HepG2 (cell line): ENCODE data around the gene UMOD. TPM values are rescaled to one million over a fixed set of nuclear protein-coding genes. Genes with fewer than 3 reads are reported as not detected.
A peak's percentile ranks its signal among the peaks of the same experiment; 100 is the strongest.

Source experiments
- AHDC1 ChIP-seq: sonication (generic); formaldehyde crosslinking; IDR thresholded peaks from 2 replicates; pipeline ENCODE4 v1.5.1; 2020; ENCODE audit warnings: mild to moderate bottlenecking, missing genetic modification reagents, borderline replicate concordance
- E2F2 ChIP-seq: sonication (generic); formaldehyde crosslinking; IDR thresholded peaks from 2 replicates; pipeline ENCODE4 v1.4.0; 2020; ENCODE audit warnings: missing genetic modification reagents, borderline replicate concordance
- HDAC2 ChIP-seq: sonication (generic); formaldehyde crosslinking; IDR thresholded peaks from 2 replicates; pipeline ENCODE4 v1.4.0; 2020; ENCODE audit warnings: missing genetic modification reagents
- HMG20A ChIP-seq: IDR thresholded peaks from 2 replicates; pipeline ENCODE4 v1.6.1; 2016; ENCODE audit warnings: borderline replicate concordance
- KAT8 ChIP-seq: IDR thresholded peaks from 2 replicates; pipeline ENCODE4 v1.6.1; 2016; ENCODE audit warnings: missing genetic modification reagents, missing compliant biosample characterization
- NFIC ChIP-seq: IDR thresholded peaks from 2 replicates; pipeline ENCODE4 v1.6.1; 2012; ENCODE audit warnings: mild to moderate bottlenecking, low read length, inconsistent platforms
- NONO ChIP-seq, 2 experiments: fragments of 450-650 bp in 1 of 2; sonication (generic) in 1 of 2; formaldehyde crosslinking in 1 of 2; IDR thresholded peaks in 1 of 2; conservative IDR thresholded peaks in 1 of 2; 2 replicates each; pipeline versions ENCODE4 v1.6.1 to v1.8.0; 2017 to 2022; ENCODE audit warnings: mild to moderate bottlenecking in 1 of 2, missing genetic modification reagents in 1 of 2, moderate library complexity in 1 of 2
- NR1H2 ChIP-seq: sonication (generic); formaldehyde crosslinking; IDR thresholded peaks from 2 replicates; pipeline ENCODE4 v1.8.1; 2022; ENCODE audit warnings: low read depth, missing genetic modification reagents, borderline replicate concordance
- SNAI1 ChIP-seq: sonication (generic); formaldehyde crosslinking; IDR thresholded peaks from 2 replicates; pipeline ENCODE4 v1.5.0; 2020; ENCODE audit warnings: mild to moderate bottlenecking, missing genetic modification reagents, borderline replicate concordance
- SOX5 ChIP-seq: IDR thresholded peaks from 2 replicates; pipeline ENCODE4 v1.6.1; 2016; ENCODE audit warnings: borderline replicate concordance
- ZFP41 ChIP-seq: sonication (generic); formaldehyde crosslinking; IDR thresholded peaks from 2 replicates; pipeline ENCODE4 v1.4.0; 2020; ENCODE audit warnings: mild to moderate bottlenecking, missing genetic modification reagents, borderline replicate concordance
- ZFP82 ChIP-seq: sonication (generic); formaldehyde crosslinking; IDR thresholded peaks from 2 replicates; pipeline ENCODE4 v1.5.1; 2020; ENCODE audit warnings: mild to moderate bottlenecking, missing genetic modification reagents, borderline replicate concordance
- ZNF329 ChIP-seq: sonication (generic); formaldehyde crosslinking; IDR thresholded peaks from 2 replicates; pipeline ENCODE4 v1.9.0; 2021; ENCODE audit warnings: low read depth, mild to moderate bottlenecking, missing genetic modification reagents
- ZNF547 ChIP-seq: sonication (generic); formaldehyde crosslinking; IDR thresholded peaks from 2 replicates; pipeline ENCODE4 v1.5.1; 2020; ENCODE audit warnings: mild to moderate bottlenecking, missing genetic modification reagents
- ZNF574 ChIP-seq: sonication (generic); formaldehyde crosslinking; IDR thresholded peaks from 2 replicates; pipeline ENCODE4 v1.4.0; 2020; ENCODE audit warnings: missing genetic modification reagents
- ZNF775 ChIP-seq: sonication (generic); formaldehyde crosslinking; IDR thresholded peaks from 2 replicates; pipeline ENCODE4 v1.4.0; 2020; ENCODE audit warnings: missing genetic modification reagents, mild to moderate bottlenecking, moderate library complexity, borderline replicate concordance
- ZNF790 ChIP-seq: sonication (generic); formaldehyde crosslinking; IDR thresholded peaks from 2 replicates; pipeline ENCODE4 v1.8.0; 2022; ENCODE audit warnings: missing genetic modification reagents, mild to moderate bottlenecking, borderline replicate concordance
- polyA plus RNA-seq, 8 experiments: library from polyadenylated mRNA; depleted of rRNA in 3 of 8; stranded (reverse) in 7 of 8; unstranded in 1 of 8; fragments of >200 nt; fragmentation: Illumina TruSeq in 4 of 8; extraction: Trizol in 4 of 8; gene quantifications; 2 replicates each; pipeline versions ENCODE4 v1.2.1 to v1.2.3, GENCODE V29; 2011 to 2016; ENCODE audit warnings: low read depth in 4 of 8, missing spikeins in 1 of 8, mixed read lengths in 1 of 8; ENCODE audit not compliant: insufficient read depth in 1 of 8
- total RNA-seq, 5 experiments: library from RNA; depleted of rRNA; stranded (reverse); fragments of >200 nt; fragmentation: Illumina TruSeq; extraction: Trizol; gene quantifications; 2 replicates each; pipeline ENCODE4 v1.2.3, GENCODE V29; 2016; ENCODE audit warnings: low read depth in 1 of 5

UMOD gene
- total and polyA plus RNA-seq, 2 of the 13 experiments (the other 11 are each of a cell fraction or from before 2014, with no cell fraction given) = not detected

- 0 out of 2 replicates have a peak, but pooled peaks have one; percentile 70 for TF ChIP-seq SNAI1 (CRISPR knock-in tag)
- TF ChIP-seq ZFP82 (CRISPR knock-in tag) = peak; percentile 64; the same call in 1 of the 2 replicates
- 0 out of 2 replicates have a peak, but pooled peaks have one; percentile 25 for TF ChIP-seq E2F2 (CRISPR knock-in tag)
- TF ChIP-seq SOX5 = 0 out of 2 replicates have a peak, but pooled peaks have one; percentile 27
- TF ChIP-seq NR1H2 (CRISPR knock-in tag) = 0 out of 2 replicates have a peak, but pooled peaks have one; percentile 69
- TF ChIP-seq NFIC = peak; percentile 38; the same call in 1 of the 2 replicates
- no peak for TF ChIP-seq NONO (IDR thresholded peaks at IDR 0.05)
- peak; percentile 54 for TF ChIP-seq NONO (CRISPR knock-in tag; conservative IDR thresholded peaks at IDR 0.05)
- 0 out of 2 replicates have a peak, but pooled peaks have one; percentile 37 for TF ChIP-seq ZNF547 (CRISPR knock-in tag)
- TF ChIP-seq KAT8 (CRISPR knock-in tag) = peak; percentile 3; the same call in 1 of the 2 replicates
- TF ChIP-seq ZNF790 (CRISPR knock-in tag) = 0 out of 2 replicates have a peak, but pooled peaks have one; percentile 26
- TF ChIP-seq HMG20A (CRISPR knock-in tag) = peak; percentile 85; the same call in 1 of the 2 replicates
- peak; percentile 80; the same call in 1 of the 2 replicates for TF ChIP-seq AHDC1 (CRISPR knock-in tag)
- TF ChIP-seq HDAC2 (CRISPR knock-in tag) = peak; percentile 56
- TF ChIP-seq ZFP41 (CRISPR knock-in tag) = peak; percentile 80; the same call in 1 of the 2 replicates
- TF ChIP-seq ZNF574 (CRISPR knock-in tag) = peak; percentile 1; the same call in 1 of the 2 replicates
- no peak for TF ChIP-seq ZNF329 (CRISPR knock-in tag)
- TF ChIP-seq ZNF775 (CRISPR knock-in tag) = no peak
Observed at GRCh38 chr16:20385844-20386832, 33.6 kb upstream of the UMOD start (continued).
